Measurements from ENCODE around the gene DUSP18.
"Not testable (repeated sequence)": the region's sequence is repeated elsewhere in the genome, so short reads cannot be mapped to it uniquely, and the experiment has no call there.

Gene DUSP18

GRCh38 chr22:30667494-30668385 lies at the start of gene DUSP18:
Gene DUSP18, minus strand, starts transcription at chr22:30667875. Its CDS starts 3,872 bp downstream, at chr22:30664003.
- in situ Hi-C loops (cut with MboI; ENCODE audit: low sequenced_read_pairs) = no loop called here

GRCh38 chr22:30714062-30714461 lies 46.4 kb upstream of the DUSP18 start:
- in situ Hi-C loops (cut with MboI; ENCODE audit: low sequenced_read_pairs) = no loop called here

DNA sequence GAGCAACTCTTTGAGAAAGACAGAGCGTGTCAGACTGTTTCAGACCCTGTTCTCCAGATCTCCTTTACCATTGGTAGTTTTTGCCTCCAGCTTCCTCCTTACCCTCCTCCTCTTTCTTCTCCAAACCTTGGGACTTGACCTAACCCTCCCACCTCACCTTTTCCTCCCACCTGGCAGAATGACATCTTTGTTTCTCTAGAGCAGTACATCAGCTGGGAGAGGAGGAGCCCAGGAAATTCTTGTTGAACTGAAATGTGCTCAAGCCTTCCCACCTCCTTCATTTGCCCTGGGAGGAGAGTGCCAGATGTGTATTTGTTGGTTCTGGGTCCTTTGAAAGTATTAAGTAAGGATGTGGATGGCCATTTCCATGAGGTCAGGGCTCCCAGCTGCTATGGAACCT lies 44.4 kb upstream of the DUSP18 start:
- in situ Hi-C loops (cut with MboI; ENCODE audit: low sequenced_read_pairs) = no loop called here

GRCh38 chr22:30709980-30710379 lies 42.3 kb upstream of the DUSP18 start:
- in situ Hi-C loops (cut with MboI; ENCODE audit: low sequenced_read_pairs) = not testable (repeated sequence)

DNA sequence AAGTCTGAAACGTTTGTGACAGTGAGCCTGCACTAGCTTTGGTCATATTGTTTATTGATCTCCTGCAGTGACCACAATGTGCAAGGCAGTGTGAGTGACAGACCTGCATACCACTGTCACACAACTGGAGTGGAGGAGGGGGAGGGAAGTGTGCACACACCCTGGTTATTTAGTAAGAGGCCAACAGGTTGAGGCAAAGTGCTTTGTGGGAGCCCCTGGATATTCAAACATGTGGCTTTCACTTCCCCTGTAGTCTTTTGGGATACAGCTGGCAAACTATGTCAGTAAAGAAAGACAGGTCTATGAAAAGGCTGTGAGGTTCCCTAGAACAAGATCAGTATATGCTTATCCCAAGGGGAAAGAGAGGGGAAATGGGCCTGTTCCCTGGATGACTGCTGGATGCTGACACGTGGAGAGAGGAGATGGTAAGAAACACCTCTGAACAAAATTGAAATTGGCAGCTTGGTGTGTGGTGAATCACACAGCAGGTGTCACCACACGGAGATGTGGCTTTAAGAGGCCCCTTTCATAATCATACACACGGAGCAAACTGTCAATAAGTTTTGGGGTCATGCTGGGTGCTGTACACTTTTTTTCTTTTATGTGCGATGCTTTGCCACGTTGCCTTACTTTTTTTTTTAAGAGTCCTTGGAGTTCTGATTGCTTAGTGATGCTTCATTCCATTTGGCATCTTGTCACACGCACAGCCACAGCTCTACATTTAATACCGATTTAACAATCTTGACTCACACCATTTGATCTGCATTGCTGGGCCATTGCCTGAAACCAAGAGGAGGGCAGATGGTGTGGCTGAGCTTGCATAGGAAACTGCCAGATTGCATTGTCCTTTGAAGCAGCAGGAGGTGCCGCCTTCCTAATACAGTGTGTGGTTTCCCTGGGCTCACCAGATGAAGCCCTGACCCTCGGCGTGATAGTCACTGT lies 38.3 kb upstream of the DUSP18 start:
- in situ Hi-C loops (cut with MboI; ENCODE audit: low sequenced_read_pairs) = no loop called here

GRCh38 chr22:30704978-30705377 lies 37.3 kb upstream of the DUSP18 start:
- in situ Hi-C loops (cut with MboI; ENCODE audit: low sequenced_read_pairs) = no loop called here

GRCh38 chr22:30702856-30703255 lies 35.2 kb upstream of the DUSP18 start:
- in situ Hi-C loops (cut with MboI; ENCODE audit: low sequenced_read_pairs) = no loop called here

- in situ Hi-C loops (cut with MboI; ENCODE audit: low sequenced_read_pairs) = no loop called here
These were observed 34.2 kb upstream of the DUSP18 start for GRCh38 chr22:30701872-30702271.

DNA sequence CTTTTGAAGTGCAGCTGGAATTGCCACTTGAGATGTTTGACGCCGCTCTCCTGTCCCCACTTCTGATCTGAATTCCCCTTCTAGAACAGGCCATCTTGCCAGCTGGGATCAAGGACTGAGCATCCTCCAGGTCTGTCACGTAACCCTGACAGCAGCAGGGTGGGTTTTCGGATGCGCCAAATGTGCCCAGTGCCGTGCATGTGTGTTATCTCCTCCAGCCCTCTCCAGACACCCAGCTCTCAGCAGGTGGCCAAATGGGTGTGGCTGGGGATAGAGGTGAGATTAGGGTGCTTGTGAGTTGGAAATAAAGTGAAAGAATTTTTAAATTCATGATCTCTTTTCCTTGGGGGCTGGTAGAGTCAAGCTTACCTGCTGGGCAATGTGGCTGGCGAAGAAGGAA lies 30.3 kb upstream of the DUSP18 start:
- in situ Hi-C loops (cut with MboI; ENCODE audit: low sequenced_read_pairs) = no loop called here

DNA sequence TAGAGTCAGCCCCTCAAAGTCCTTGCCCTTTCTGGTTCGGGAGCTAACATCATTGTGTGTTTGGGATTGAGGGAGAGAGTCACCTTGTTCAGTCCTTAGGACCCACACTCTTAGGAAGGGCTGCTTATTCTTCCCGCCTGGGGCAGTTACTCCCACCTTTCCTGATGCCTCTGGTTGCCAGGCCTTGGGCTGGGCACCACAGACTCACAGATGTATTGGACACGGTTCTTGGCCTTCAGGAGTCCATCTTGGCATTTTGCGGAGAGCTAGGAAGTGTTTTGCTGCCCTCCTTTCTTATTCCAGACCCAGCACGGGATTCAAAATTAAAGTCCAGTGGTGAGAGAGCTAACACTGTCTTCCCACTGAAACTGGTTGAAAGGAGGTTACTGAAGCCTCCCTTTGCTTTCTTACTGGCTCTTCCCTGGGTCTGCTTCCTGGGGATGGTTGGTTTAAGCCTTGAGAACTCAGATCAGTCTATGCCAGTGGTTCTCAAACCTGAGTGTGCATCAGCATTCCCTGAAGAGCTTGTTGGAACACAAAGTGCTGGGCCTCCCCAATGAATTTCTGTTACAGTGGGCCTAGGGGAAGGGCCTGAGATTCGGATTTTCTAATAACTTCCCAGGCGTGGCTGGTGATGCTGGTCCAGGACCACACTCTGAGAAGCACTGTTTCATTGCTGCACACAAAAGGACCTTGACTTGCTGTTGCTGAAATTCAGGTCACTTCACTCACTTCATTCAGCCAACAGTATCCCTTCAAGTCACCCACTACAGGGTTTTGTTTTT lies 28.4 kb upstream of the DUSP18 start:
- in situ Hi-C loops (cut with MboI; ENCODE audit: low sequenced_read_pairs) = no loop called here

DNA sequence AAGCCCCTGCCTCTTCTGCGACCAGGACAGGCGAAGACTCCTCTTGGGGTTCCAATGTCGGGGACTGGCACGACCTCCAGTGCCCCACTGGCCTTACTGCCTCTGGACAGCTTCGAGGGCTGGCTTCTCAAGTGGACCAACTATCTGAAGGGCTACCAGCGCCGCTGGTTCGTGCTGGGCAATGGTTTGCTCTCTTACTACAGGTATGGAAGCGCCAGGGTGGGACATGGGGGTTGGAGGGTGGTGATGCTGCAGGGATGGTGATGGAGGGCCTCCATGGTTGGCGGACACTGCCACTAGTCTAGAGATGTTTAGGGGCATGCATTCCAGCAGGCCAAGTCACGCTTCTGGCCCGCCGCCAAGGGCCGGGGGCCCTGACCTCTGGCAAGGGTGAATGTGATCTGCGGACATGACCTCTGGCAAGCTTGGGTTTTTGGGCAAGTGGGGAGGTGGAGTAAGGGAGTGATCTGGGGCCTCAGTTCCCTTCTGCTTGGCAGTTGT lies 27.7 kb upstream of the DUSP18 start:
- in situ Hi-C loops (cut with MboI; ENCODE audit: low sequenced_read_pairs) = no loop called here

- in situ Hi-C loops (cut with MboI; ENCODE audit: low sequenced_read_pairs) = no loop called here
These were observed 27.1 kb upstream of the DUSP18 start, which contains the start of gene OSBP2 for GRCh38 chr22:30694640-30695350. Gene OSBP2, plus strand, starts transcription at chr22:30694874. Its CDS starts 36 bp downstream, at chr22:30694910.

DNA sequence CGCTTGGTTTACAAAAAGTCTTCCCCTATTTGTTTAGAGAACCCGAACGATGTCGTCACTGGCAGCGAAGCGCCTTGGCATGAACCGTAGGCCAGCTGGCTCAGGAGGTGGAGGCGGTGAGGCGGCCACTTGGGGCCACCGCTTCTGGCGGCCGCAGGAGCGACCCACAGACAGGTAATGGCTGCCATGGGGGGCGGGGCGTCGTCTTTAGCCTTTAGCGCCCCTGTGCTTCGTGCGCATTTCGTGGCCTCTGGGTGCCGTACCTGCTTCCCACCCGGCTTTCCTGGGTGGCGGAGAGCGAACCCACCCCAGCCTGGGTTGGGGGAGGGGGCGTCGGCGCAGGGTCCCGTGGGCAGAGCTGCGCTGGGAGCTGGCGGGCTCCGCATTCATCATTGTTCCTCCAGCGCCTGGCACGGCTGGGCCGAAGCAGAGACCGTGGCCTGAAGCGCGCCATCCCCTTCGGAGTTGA lies 26.5 kb upstream of the DUSP18 start:
- in situ Hi-C loops (cut with MboI; ENCODE audit: low sequenced_read_pairs) = no loop called here

DNA sequence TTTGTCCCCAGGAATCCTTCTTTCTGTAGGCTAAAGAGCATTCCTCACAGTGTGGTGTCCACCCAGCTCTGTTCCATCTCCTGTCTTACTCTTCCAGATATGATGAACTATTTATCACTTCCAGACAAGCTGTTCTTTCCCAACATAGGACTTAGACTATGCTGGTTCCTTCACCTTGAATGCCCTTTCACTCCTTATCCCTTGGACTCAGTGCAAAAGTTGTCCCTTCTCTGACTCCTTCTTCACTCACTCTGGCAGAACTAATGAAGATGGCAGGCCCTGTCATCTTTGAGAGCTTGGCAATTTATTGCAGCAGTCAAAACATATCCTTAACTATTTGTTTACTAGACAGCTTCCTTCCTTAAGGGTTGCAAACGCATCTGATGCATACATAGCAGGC lies 23.5 kb upstream of the DUSP18 start:
- in situ Hi-C loops (cut with MboI; ENCODE audit: low sequenced_read_pairs) = no loop called here

DNA sequence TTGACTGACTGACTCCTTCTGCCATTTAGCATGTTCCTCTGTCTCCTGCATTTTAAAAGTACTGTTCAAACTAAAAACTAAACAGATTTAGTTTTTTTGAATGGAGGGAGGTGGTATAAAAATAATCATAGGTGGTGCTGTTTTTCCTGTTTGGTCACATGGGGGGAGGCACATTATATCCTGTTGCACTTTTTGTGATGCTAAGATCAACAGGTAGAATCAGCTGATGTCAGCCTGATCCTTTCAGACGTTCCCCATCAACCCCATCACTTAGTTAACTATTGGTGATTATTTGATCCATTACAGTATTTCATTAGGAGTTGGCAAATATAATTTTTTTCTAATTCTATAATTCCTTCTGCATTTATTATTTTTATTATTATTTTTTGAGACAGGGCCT lies 21.9 kb upstream of the DUSP18 start:
- in situ Hi-C loops (cut with MboI; ENCODE audit: low sequenced_read_pairs) = no loop called here

DNA sequence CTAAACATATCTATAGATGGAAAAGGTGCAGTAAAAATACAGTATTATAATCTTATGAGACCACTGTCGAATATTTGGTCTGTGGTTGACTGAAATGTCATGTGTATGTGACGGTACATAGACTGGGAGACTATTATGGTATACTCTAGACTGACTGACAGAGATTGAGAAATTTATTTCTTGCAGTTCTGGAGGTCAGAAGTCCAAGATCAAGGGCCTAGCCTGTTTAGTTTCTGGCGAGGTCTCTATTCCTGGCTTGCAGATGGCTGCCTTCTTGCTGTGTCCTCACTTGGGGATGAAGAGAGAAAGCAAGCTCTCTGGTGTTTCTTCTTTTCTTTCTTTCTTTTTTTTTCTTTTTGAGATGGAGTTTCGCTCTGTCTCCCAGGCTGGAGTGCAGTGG lies 19.7 kb upstream of the DUSP18 start:
- in situ Hi-C loops (cut with MboI; ENCODE audit: low sequenced_read_pairs) = no loop called here

GRCh38 chr22:30685178-30685577 lies 17.5 kb upstream of the DUSP18 start:
- in situ Hi-C loops (cut with MboI; ENCODE audit: low sequenced_read_pairs) = no loop called here

DNA sequence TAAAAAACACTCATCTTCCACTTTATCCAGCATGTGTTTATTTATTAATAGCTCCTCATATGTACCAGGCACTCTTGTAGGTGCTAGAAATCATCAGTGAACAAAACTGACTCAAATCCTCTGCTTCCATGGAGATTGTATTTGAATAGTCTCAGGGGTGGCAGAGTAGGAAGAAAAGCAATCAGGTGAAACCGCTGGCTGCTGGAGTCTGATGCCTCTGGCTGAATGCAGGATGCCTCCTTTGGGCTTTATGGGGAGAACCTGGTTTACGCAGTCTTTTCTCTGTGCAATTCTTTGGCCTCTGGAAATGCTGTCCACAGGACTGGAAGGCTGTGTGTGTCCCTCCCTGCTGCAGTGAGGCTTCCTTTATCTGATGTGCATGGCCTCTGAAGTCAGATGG lies 14.2 kb upstream of the DUSP18 start:
- in situ Hi-C loops (cut with MboI; ENCODE audit: low sequenced_read_pairs) = no loop called here

GRCh38 chr22:30680991-30681770 lies 13.5 kb upstream of the DUSP18 start:
- in situ Hi-C loops (cut with MboI; ENCODE audit: low sequenced_read_pairs) = no loop called here
